Measurements from ENCODE around the gene ZC3H14.

The ZC3H14 gene

GRCh38 chr14:88660056-88660455 is 97.2 kb downstream of the ZC3H14 start:
- peak; percentile 10 for DNase-seq (ENCODE audit: low read depth)
- TF ChIP-seq CTCF (conservative IDR thresholded peaks at IDR 0.05; ENCODE audit: control insufficient read depth, insufficient read depth, low read depth, low read length): no peak
- H3K4me3 ChIP-seq (ENCODE audit: control insufficient read depth, low read depth, low read length): no peak overlapping the region

GRCh38 chr14:88667555-88668273 is 104.9 kb downstream of the ZC3H14 start:
- peak; percentile 80 for DNase-seq (ENCODE audit: low read depth)

GRCh38 chr14:88668448-88669116 is 105.7 kb downstream of the ZC3H14 start:
- DNase-seq (ENCODE audit: low read depth): no peak
- no peak for TF ChIP-seq CTCF (conservative IDR thresholded peaks at IDR 0.05; ENCODE audit: control insufficient read depth, insufficient read depth, low read depth, low read length)
- no peak overlapping the region for H3K4me3 ChIP-seq (ENCODE audit: control insufficient read depth, low read depth, low read length)

More at GRCh38 chr14:88667555-88668273, 104.9 kb downstream of the ZC3H14 start:
- TF ChIP-seq CTCF (conservative IDR thresholded peaks at IDR 0.05; ENCODE audit: control insufficient read depth, insufficient read depth, low read depth, low read length): peak; percentile 94
- H3K4me3 ChIP-seq (ENCODE audit: control insufficient read depth, low read depth, low read length): no peak overlapping the region

DNA sequence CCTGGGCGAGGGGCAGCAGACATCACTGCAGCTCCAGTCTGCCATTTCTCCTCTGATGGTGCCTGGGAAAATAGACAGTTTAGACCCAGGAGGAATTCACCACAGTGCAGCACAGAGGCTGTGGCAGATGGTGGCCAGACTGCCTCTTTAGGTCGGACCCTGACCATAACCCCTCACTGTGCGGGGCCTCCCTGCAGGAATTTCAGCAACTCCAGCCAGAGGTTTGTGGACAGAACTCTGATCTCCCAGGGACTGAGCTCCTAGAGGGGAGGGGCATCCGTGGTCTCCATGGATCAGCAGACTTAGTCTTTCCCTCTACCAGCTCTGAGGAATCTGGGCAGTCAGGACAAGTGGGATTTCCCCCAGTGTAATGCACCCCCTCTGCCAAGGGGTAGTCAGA is 106.5 kb downstream of the ZC3H14 start:
- TF ChIP-seq CTCF (conservative IDR thresholded peaks at IDR 0.05; ENCODE audit: control insufficient read depth, insufficient read depth, low read depth, low read length): no peak
- H3K4me3 ChIP-seq (ENCODE audit: control insufficient read depth, low read depth, low read length): no peak overlapping the region
- DNase-seq (ENCODE audit: low read depth): no peak
